Gastroesophageal sphincter (tissue), 4 donors: ENCODE measurements around the gene DNAJC5. TPM values are rescaled to one million over a fixed set of nuclear protein-coding genes. Genes with fewer than 3 reads are reported as not detected.

Experiments
- ATAC-seq: fragments of 150-250 bp; one replicate; pipeline ENCODE4 v1.9.1; 2016; ENCODE audit warnings: mild to moderate bottlenecking, moderate library complexity
- H3K27ac ChIP-seq, 4 donors: fragments of 200-600 bp; sonication (generic) in 3 of 4; 1 replicate in 3 of 4; 2 replicates in 1 of 4; pipeline ENCODE4 v1.5.1; 2016 to 2019
- H3K27me3 ChIP-seq: fragments of 200-600 bp; sonication (generic); one replicate; pipeline ENCODE4 v1.5.1; 2019
- H3K36me3 ChIP-seq, 2 donors: fragments of 200-600 bp; sonication (generic); one replicate each; pipeline ENCODE4 v1.5.1; 2019; ENCODE audit warnings: control low read depth in 1 of 2
- H3K4me1 ChIP-seq, 3 donors: fragments of 200-600 bp; sonication (generic); 1 replicate in 2 of 3; 2 replicates in 1 of 3; pipeline ENCODE4 v1.5.1; 2016 to 2019; ENCODE audit warnings: control low read depth in 2 of 3
- H3K4me3 ChIP-seq, 2 donors: fragments of 200-600 bp; sonication (generic); one replicate each; pipeline ENCODE4 v1.5.1; 2019; ENCODE audit warnings: mild to moderate bottlenecking in 1 of 2, moderate library complexity in 1 of 2
- H3K9me3 ChIP-seq, 3 donors: fragments of 200-600 bp; sonication (generic); one replicate each; pipeline ENCODE4 v1.5.1; 2017 to 2019; ENCODE audit warnings: control low read depth in 2 of 3
- CTCF ChIP-seq, 4 experiments: fragments of 200-600 bp in 2 of 4; fragments of 450-650 bp in 2 of 4; sonication (generic) in 1 of 4; IDR thresholded peaks; one replicate each; pipeline ENCODE4 v1.5.1; 2017 to 2019; ENCODE audit warnings: antibody characterized with exemption in 4 of 4, mild to moderate bottlenecking in 2 of 4, moderate library complexity in 2 of 4
- EP300 ChIP-seq: sonication (generic); formaldehyde crosslinking; IDR thresholded peaks from one replicate; pipeline ENCODE4 v1.6.1; 2017; ENCODE audit warnings: antibody characterized with exemption, mild to moderate bottlenecking
- POLR2A ChIP-seq, 2 donors: fragments of 450-650 bp; IDR thresholded peaks; one replicate each; pipeline ENCODE4 v1.6.1; 2017; ENCODE audit warnings: antibody characterized with exemption in 2 of 2, mild to moderate bottlenecking in 2 of 2, moderate library complexity in 1 of 2
- POLR2AphosphoS5 ChIP-seq: sonication (generic); formaldehyde crosslinking; IDR thresholded peaks from one replicate; pipeline ENCODE4 v1.6.1; 2017; ENCODE audit warnings: antibody characterized with exemption
- WGBS, 2 donors: methylation state at CpG; one replicate each; pipeline ENCODE4 v1.1.5; 2018; ENCODE audit warnings: low coverage in 1 of 2; 5-methylcytosine and 5-hydroxymethylcytosine counted together
- total RNA-seq, 4 donors: library from RNA; depleted of rRNA; stranded (reverse); fragments of >200 nt; gene quantifications; one replicate each; pipeline ENCODE4 v1.1.0, GENCODE V29; 2016

DNAJC5 gene
- total RNA-seq, 4 donors from 2014 or later, result 44.7 to 70.6 (median 47.6) TPM

DNA sequence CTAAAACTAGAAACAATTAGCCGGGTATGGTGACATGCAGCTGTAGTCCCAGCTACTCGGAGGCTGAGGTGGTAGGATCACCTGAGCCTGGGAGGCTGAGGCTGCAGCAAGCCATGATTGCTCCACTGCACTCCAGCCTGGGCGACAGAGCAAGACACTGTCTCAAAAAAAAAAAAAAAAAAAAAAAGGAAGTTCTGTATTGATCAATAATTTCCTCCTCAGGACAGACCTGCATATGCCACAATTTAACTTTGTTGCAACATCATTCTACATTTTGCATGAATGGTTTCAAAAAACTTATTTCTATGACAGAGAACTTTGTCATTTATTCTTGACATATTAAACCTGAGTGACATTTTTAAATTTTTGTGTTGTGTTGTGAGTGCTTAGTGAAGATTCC, 5.5 kb downstream of the DNAJC5 start:
- H3K4me1 ChIP-seq, result peaks cover 0 to 69% (median 18%) of the 10 kb centered on the region in 3 donors

DNA sequence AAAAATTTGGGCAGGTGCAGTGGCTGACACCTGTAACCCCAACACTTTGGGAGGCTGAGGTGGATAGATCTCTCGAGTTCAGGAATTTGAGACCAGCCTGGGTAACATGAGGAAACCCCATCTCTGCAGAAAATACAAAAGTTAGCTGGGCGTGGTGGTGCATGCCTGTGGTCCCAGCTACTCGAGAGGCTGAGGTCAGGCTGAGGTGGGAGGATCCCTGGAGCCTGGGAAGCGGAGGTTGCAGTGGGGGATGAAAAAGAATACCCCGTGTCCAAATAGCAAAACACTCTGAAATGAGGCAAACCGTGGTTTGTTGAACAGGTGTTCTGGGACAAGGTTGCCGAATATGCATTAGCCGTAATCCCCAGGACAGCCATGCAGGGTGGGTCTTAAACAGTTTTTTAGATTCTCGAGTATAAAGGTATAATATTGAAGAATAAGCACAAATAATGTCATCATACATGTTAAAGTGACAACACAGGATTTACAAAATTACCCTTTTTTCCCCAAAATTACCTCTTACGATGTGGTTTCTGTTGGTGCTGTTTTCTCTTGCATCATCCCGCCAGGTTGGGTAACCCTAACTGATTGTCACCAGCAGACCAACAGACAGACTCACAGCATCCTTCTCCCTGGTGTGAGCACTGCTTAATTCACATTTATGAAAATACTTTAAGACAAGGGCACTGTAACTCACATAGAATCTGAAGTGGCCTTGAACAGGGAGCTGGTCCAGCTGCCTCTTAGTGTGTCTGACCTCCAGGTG, 9.1 kb downstream of the DNAJC5 start:
- H3K9me3 ChIP-seq, result no peaks in the 10 kb centered on the region
- no peak for ATAC-seq
- 83 to 86% methylated on average over 8 to 10 of the region's 11 CpGs for WGBS, 2 donors

More for the DNA sequence above, 5.5 kb downstream of the DNAJC5 start:
- TF ChIP-seq EP300, result no peak
- no peak for TF ChIP-seq POLR2AphosphoS5
- no peak for TF ChIP-seq CTCF (IDR thresholded peaks at IDR 0.05)
- TF ChIP-seq POLR2A (IDR thresholded peaks at IDR 0.05), result no peak
- H3K9me3 ChIP-seq, result no peaks in the 10 kb centered on the region
- no peaks in the 10 kb centered on the region for H3K27me3 ChIP-seq
- H3K36me3 ChIP-seq, result no peaks in the 10 kb centered on the region
- no peak overlapping the region for H3K4me3 ChIP-seq
- 74 to 86% methylated on average over 2 of the region's 3 CpGs for WGBS, 2 donors
- no peak for ATAC-seq
- H3K27ac ChIP-seq, result no peak overlapping the region

DNA sequence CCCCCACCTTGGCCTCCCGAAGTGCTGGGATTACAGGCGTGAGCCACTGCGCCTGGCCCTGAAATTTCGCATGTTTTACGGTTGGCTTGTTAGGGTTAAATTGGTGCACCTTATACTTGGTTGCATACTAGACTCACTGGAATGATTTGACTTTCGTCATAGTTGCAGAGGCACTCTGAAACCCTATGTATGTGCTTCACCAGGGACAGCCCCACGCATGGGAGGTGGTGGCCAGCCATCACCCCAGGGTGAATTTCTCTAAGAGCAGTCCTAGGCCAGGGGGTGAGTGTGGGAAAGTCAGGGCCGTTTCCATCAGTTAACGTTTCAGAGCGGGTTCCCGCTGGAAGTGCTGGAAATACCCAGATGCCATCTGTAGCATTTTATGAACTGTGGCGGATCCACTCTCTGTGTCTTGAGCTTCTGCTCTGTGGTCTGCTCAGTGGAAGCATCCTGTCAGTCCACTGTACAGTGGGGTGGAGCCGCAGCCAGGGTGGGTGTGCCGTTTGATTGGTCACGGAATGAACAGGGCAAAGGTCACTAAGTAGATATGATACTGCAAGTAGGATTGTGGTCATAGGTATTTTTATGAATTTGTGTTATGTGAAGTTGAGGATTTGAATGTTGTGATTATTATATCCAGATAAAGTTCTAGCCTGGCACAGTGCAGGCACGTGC, 13.2 kb downstream of the DNAJC5 start:
- TF ChIP-seq EP300, result no peak
- H3K27ac ChIP-seq, result no peak overlapping the region
- no peak for ATAC-seq
- H3K4me3 ChIP-seq, result no peak overlapping the region
- H3K4me1 ChIP-seq, result peaks cover 0 to 40% (median 0%) of the 10 kb centered on the region in 3 donors
- no peaks in the 10 kb centered on the region for H3K36me3 ChIP-seq
- no peaks in the 10 kb centered on the region for H3K9me3 ChIP-seq
- 77 to 79% methylated on average over 9 to 12 of the region's 16 CpGs for WGBS, 2 donors
- H3K27me3 ChIP-seq, result no peaks in the 10 kb centered on the region

More for the DNA sequence above, 9.1 kb downstream of the DNAJC5 start:
- TF ChIP-seq POLR2AphosphoS5 (no peak), POLR2A (IDR thresholded peaks at IDR 0.05) (no peak), EP300 (no peak), CTCF (IDR thresholded peaks at IDR 0.05) (no peak)
- Histone ChIP-seq H3K4me3 (no peak overlapping the region), H3K4me1 (peaks cover 0 to 41% (median 3%) of the 10 kb centered on the region in 3 donors), H3K36me3 (no peaks in the 10 kb centered on the region), H3K27ac (no peak overlapping the region), H3K27me3 (no peaks in the 10 kb centered on the region)

DNA sequence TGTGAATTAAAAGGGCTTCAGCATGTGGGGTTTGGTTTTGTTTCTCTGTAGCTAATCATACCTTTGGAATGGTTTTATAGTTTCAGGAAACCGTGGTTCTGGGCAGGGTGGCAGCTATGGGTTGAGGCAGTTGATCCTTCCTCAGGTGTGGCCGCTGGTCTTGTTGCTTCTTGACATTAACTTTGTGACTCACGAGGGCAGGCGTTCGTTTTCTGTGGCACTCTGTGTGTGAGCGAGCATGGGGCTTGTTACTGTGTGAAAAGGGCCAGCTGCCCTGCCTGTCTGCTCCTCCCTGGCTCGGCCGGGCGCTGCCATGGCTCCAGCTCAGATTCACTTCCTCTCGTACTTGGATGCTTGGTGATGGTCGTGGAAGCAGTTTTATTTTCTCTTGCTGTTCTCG, 16.2 kb downstream of the DNAJC5 start:
- TF ChIP-seq POLR2AphosphoS5, result no peak
- TF ChIP-seq POLR2A (IDR thresholded peaks at IDR 0.05), result no peak
- TF ChIP-seq CTCF (IDR thresholded peaks at IDR 0.05), result no peak
- no peak for TF ChIP-seq EP300
- Histone ChIP-seq H3K27me3 (no peaks in the 10 kb centered on the region), H3K4me1 (peaks cover 0 to 33% (median 0%) of the 10 kb centered on the region in 3 donors), H3K27ac (no peak overlapping the region), H3K9me3 (no peaks in the 10 kb centered on the region), H3K4me3 (no peak overlapping the region), H3K36me3 (no peaks in the 10 kb centered on the region)
- ATAC-seq, result no peak
- WGBS, 2 donors, result 41 to 49% methylated on average over 7 to 9 of the region's 12 CpGs

DNA sequence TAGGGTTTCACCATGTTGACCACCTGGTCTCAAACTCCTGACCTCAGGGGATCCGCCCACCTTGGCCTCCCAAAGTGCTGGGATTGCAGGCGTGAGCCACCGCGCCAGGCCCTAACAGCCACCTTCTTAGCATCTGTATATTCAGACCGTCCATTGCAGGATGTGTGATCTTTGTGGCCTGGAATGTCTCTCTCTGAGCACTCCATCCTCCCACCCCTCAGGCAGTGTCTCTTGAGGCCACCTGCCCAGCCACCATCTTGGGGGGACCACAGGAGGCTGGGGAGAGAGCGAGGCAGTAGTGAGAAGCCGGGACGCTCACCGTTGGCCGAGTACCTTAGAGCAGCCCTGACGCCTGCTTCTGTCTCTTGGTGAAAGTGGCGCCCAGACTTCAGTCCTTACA, 18.8 kb downstream of the DNAJC5 start:
- Histone ChIP-seq H3K4me3 (no peak overlapping the region), H3K4me1 (peaks cover 0 to 32% (median 0%) of the 10 kb centered on the region in 3 donors), H3K27me3 (no peaks in the 10 kb centered on the region), H3K9me3 (no peaks in the 10 kb centered on the region), H3K36me3 (peaks cover 0 to 14% of the 10 kb centered on the region in 2 donors), H3K27ac (no peak overlapping the region)
- 97 to 100% methylated on average over 4 of the region's 12 CpGs for WGBS, 2 donors
- ATAC-seq, result no peak
- TF ChIP-seq CTCF (IDR thresholded peaks at IDR 0.05) (no peak), POLR2AphosphoS5 (no peak), POLR2A (IDR thresholded peaks at IDR 0.05) (no peak), EP300 (no peak)
